Measurements from ENCODE around the gene PLCG2.

PLCG2 gene

DNA sequence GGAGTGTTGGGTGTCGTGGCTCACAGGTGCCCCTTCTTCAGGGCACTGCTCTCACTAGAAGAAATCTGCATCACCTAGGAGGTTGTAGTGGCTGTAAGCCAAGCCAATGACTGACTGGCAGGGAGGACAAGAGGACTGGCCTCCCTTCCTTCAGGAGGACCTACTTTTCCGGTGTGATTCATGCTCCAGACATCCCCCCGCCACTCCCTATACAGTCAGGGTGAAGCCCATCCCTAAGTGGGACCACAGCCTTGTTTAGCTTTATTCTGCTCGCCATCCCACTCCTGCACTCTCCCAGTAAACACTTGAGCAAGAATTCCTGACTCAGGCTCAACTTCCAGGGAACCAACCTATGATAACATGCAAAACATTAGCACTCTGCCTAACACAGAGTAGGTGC is 67.0 kb downstream of the PLCG2 start:
- DNase-seq = no peak
- no peak for TF ChIP-seq GATA1 (IDR thresholded peaks at IDR 0.05; ENCODE audit: low read depth, low read length)
- TF ChIP-seq POLR2A (IDR thresholded peaks at IDR 0.05; ENCODE audit: low read length) = no peak

DNA sequence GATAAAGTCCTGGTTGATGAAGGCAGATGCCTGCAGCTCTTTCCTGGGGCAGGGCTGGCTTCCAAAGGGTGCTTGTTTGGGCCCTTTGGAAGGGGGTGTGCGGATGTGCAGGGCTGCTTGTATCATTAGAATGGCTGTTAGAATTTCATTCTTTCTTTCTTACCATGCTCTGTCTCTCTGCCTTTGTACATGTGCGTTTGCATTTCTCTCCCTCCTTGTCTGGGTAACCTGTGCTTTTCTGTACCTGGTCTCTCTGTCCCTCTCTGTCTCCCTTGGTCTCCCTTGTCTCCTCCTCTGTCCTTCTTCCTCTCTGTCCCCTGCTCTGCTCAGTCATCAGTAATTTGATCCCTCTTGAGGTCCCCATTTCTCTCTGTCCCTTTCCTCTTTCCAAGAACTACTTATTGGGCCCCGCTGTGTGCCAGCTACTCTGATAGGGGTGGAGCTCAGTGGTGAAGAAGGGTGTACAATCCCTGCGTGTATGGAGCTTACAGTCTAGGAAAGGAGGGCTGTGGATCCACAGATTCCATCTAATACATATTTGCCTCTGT is 69.3 kb downstream of the PLCG2 start:
- no peak for DNase-seq
- TF ChIP-seq POLR2A (IDR thresholded peaks at IDR 0.05; ENCODE audit: low read length) (no peak), GATA1 (IDR thresholded peaks at IDR 0.05; ENCODE audit: low read depth, low read length) (no peak)

DNA sequence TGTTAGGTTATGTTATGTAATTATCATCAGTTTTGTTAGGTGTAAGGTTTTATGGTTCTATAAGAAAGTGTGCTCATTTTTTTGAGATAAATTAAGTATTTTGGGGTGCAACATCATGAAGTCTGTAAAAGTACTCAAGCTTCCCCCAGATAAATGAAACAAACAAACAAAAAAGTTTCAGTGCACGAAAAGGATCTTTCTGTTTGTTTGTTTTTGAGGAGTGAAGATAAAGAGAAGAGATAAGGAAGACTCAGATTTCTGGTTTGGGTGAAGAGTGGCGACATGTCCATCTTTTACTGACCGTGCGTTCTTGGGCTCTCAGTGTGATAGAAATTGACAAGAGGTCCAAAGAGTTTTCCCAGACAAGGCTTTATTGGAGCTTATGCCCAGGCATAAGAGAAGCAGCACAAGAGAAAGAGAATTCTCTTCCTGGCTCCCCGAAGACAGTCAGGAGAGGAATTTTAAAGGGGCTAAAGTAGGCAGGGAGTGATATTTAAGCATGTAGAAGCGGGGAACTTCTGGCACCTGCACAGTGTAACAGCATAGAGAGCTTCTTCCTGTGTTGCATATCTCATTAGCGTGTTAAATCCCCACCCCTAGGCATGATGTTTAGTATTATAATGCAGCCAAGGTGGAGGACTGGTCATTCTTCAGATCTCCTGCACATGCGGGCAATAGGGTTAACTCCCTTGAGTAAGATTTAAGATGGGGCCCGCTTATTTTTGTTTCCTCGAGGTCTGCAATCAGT is 71.3 kb downstream of the PLCG2 start:
- TF ChIP-seq POLR2A (IDR thresholded peaks at IDR 0.05; ENCODE audit: low read length) (no peak), GATA1 (IDR thresholded peaks at IDR 0.05; ENCODE audit: low read depth, low read length) (no peak)
- no peak for DNase-seq

DNA sequence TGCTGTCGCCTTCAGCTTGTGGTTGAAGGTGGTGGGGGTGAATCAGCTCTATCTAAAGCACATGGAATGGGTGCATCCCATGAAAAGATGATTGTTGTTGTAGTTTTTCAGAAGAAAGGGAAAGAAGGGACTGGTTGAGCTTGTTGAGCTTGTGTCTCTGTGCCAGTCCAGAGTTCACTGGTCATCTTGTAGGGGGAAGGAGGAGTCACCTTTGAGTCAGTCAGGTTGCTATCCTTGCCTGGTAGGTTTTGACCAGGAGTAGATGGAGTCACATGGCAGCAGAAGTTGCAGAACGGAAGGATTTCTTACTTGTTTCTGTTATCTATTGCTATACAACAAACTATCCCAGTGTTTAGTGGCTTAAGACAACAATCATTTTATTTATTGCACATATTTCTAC is 73.3 kb downstream of the PLCG2 start:
- no peak for DNase-seq
- TF ChIP-seq GATA1 (IDR thresholded peaks at IDR 0.05; ENCODE audit: low read depth, low read length) (no peak), POLR2A (IDR thresholded peaks at IDR 0.05; ENCODE audit: low read length) (no peak)

DNA sequence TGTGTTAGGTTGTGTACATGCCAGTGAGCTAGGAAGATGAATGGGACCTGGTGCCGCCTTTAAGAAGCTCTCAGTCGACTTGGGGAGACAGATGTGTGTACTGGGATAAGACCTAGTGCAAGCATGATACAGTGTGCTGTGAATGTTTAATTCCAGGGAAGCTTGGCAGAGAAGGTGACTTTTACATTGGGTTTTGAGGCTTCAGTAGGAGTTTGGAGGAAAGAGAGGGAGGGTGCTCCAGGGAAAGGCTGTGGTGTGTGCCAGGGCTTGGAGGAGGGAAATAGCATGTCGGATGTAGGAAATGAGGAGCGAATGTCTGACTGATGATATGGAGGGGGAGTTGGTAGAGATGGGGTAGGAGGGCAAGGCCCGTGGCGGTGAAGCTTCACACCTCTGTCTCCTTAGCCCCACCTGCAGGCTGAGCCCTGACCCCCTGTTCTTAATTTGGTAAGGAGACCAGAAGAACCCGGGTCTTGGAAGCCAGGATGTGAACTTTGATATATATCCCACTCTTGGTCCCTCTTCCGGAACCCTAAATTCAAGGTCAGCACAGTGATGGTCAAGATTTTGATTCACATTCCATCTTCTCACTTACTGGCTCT is 76.6 kb downstream of the PLCG2 start:
- DNase-seq = no peak

DNA sequence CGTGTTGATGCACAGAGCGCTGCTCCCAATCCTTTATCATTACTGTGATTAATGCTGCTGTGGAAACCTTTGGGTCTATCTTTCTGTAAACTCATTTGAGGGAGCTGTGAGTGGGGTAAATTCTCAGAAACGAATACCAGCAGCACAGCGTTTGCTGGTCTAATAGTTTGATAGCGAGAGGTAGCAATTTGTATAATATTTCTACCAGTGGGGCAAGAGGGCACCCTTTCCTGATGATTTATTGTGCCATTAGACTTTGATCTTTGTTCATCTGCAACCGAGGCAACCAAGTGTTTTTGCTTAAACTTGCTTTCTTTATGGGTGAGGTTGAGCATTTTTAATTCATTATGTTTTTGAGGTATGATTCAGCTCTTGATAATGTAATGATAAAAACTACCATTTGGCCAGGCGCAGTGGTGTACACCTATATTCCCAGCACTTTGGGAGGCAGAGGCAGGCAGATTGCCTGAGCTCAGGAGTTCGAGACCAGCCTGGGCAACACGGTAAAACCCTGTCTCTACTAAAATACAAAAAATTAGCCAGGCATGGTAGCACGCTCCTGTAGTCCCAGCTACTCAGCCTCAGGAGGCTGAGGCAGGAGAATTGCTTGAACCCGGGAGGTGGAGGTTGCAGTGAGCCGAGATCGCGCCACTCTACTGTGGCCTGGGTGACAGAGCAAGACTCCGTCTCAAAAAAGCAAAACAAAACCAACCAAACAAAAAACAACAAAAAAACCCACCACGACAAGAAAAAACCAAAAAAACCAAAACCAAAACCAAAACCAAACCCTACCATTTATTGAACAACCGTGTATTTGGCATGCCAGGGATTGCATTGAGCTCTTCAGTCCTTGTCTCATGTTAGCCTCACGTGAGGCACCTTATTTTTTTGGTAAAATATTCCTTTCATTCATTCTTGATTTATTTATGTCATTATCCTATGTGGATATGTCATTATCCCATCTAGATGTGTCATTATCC is 81.5 kb downstream of the PLCG2 start:
- DNase-seq = no peak
- TF ChIP-seq GATA1 (IDR thresholded peaks at IDR 0.05; ENCODE audit: low read depth, low read length) (no peak), POLR2A (IDR thresholded peaks at IDR 0.05; ENCODE audit: low read length) (no peak)

More for the DNA sequence above, 76.6 kb downstream of the PLCG2 start:
- no peak for TF ChIP-seq POLR2A (IDR thresholded peaks at IDR 0.05; ENCODE audit: low read length)
- TF ChIP-seq GATA1 (IDR thresholded peaks at IDR 0.05; ENCODE audit: low read depth, low read length) = no peak

DNA sequence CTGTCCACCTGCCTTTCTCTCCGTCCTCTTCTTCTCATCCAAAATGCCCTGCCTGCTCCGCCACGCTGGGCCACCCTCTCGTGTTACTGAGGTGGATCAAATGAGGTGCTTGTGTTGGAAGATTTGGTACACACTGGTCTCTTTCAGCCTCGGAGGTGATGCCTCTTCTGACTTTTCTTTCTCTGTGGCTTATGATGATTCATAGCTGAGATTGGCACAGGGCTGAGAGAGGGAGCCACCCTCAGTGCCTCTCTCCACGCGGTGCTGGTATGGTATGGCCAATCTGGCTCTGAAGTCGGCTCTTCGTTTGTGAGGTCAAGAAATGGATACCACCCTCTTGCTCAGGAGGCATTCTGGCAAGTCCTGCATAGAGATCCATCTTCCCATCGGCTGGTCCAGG is 82.4 kb downstream of the PLCG2 start:
- no peak for DNase-seq
- TF ChIP-seq GATA1 (IDR thresholded peaks at IDR 0.05; ENCODE audit: low read depth, low read length) (no peak), POLR2A (IDR thresholded peaks at IDR 0.05; ENCODE audit: low read length) (no peak)

DNA sequence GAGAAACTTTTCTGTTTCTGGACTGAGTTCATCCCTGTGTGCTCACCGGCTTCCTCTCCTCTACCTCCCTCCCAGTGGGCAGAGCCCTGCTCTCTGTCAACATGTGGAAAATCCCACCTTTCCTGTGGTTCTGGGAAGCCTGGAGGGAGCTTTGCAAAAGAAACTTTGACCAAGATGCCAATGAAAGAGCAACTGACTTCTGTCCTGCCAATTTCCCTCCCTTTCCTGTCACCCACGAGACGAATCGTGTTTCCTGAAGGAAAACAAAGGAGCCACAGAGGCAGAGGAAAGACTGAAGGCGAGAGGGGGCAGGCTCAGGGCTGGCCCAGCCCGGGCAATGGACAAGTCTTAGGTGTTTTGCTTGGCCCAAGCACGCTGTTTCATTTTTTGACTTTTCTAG is 82.8 kb downstream of the PLCG2 start:
- TF ChIP-seq POLR2A (IDR thresholded peaks at IDR 0.05; ENCODE audit: low read length) (no peak), GATA1 (IDR thresholded peaks at IDR 0.05; ENCODE audit: low read depth, low read length) (no peak)
- DNase-seq = no peak

DNA sequence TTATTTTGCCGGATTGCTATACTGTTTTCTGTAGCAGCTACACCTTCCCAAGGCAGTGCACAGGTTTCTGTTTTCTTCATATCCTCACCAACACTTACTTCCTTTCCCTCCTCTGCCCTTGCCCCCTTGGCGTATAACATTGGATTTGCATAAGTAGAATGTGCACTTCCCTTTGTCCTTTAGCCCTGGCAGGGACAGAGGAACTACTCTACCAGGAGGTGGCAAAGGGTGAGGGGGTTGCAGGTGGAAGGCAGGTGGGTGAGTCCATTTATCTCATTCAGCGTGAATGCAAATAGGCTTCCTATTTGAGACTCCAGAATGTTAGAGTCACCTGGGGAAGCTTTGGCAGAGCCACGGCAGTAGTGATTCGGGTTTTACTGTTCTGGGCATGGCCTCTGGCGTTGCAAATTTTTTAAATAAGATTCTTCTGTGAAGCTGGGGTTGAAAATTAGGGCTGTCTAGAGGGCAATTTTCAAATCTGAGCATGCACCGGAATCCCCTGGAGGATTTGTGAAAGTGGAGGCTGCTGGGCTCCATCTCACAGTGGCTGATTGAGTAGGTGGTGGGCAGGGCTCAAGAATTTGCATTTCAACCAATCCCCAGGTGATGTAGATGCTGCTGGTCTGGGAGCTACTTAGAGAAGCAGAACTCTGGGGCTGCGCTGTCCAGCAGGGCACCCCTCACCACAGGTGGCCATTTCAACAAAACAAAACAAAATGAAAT is 84.7 kb downstream of the PLCG2 start:
- TF ChIP-seq POLR2A (IDR thresholded peaks at IDR 0.05; ENCODE audit: low read length) = no peak
- no peak for TF ChIP-seq GATA1 (IDR thresholded peaks at IDR 0.05; ENCODE audit: low read depth, low read length)
- no peak for DNase-seq

DNA sequence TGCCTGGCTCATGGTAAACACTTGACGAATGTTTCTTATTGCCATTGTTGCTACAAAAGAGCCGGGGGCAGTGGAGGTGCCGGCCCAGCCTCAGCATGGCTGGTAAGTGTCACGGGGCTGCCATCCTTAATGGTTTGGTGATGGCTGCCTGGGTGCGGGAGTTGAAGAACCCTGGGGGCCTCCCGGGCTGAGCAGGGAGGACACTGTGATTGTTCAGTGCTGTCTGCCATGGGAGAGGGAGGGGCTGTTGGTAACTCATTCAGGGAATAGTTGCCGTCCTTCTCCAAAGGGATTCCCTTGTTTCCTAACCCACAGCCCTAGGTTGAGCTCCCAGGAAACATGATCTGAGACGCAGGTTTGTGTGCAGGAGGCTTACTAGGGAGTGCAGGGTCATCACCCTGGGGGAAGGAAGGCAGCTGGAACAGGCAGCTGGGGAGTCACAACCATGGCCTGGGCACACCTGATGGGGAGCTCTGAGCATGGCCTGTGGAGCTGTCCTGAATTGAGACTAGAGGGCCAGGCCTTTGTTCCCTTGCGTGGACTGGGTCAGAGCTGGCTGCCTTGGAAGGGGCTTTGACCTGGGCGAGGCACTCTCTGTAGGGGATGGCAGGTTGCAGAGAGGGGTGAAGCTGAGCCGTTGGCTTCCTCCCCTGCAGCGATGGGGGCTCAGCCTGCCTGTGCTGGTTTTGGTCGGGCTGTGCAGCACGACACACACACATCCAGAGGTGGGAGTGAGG is 85.7 kb downstream of the PLCG2 start:
- TF ChIP-seq GATA1 (IDR thresholded peaks at IDR 0.05; ENCODE audit: low read depth, low read length) = no peak
- DNase-seq = no peak

DNA sequence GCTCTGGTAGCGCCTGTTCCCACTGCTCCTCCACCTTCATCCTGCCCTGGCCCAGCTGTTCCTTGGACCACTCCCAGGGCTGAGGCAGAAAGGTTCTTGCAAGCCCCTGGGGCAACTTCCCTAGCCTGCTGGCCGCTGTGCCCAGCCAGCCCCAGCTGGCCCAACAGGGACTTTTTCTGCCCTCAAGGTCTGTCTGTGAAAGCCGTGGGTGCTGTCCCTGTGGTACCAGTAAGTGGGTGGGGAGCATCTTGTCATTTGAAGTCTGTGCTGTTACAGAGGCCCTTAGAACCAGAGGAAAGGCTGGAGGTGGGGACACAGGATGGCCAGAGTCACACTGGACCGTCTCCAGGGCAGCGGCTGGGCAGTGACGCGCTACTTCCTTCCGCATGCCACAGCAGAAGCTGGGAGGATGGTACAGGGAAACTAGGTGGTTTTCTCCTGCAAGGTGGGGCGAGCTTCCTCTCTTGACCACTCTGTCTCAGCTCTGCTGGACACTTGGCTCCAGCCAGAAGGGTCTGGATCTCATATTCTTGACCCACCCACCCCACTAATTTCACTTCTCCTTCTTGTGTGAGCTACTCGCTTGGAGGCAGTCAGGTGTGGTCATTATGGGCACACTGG is 87.8 kb downstream of the PLCG2 start:
- no peak for DNase-seq
- TF ChIP-seq POLR2A (IDR thresholded peaks at IDR 0.05; ENCODE audit: low read length) (no peak), GATA1 (IDR thresholded peaks at IDR 0.05; ENCODE audit: low read depth, low read length) (no peak)

DNA sequence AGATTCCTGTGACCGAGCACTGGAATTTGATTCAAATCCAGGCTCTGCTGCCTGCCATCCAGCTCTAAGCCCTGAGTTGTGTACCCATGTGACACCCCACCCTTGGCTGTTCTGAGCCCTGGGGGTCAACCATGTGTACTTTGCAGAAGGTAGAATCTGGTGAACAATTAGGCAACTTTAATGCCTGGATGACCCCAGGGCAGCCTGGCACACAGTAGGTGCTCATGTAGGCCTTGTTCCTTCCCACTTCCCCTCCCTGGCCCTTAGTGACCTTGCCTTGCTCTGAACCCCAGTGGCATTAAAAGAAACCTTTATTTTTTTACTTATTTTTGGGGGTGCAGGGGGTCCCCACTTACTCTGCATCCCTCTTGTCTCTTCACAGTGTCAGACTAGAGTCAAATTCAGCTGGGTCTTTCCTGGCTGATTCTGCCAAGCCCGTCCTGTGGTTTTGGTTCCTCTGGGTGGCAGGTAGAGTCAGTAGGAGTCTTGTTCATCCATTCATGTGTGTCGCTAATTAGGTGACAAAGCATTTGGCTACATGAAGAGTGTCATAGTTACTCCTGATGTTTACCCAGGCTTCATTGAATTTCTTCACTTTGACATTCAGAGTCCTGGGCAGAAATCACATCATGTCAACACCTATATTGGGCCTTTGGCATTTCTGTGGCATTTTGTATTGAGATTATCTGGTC is 89.1 kb downstream of the PLCG2 start:
- no peak for TF ChIP-seq GATA1 (IDR thresholded peaks at IDR 0.05; ENCODE audit: low read depth, low read length)
- no peak for TF ChIP-seq POLR2A (IDR thresholded peaks at IDR 0.05; ENCODE audit: low read length)
- DNase-seq = no peak
